Measurements from ENCODE around the gene CHD2. TPM values are rescaled to one million over a fixed set of nuclear protein-coding genes. Genes with fewer than 3 reads are reported as not detected.
"Not testable (repeated sequence)": the region's sequence is repeated elsewhere in the genome, so short reads cannot be mapped to it uniquely, and the experiment has no call there.

The CHD2 gene
- total RNA-seq, 2 donors from 2014 or later: 76.3 to 137 TPM

DNA sequence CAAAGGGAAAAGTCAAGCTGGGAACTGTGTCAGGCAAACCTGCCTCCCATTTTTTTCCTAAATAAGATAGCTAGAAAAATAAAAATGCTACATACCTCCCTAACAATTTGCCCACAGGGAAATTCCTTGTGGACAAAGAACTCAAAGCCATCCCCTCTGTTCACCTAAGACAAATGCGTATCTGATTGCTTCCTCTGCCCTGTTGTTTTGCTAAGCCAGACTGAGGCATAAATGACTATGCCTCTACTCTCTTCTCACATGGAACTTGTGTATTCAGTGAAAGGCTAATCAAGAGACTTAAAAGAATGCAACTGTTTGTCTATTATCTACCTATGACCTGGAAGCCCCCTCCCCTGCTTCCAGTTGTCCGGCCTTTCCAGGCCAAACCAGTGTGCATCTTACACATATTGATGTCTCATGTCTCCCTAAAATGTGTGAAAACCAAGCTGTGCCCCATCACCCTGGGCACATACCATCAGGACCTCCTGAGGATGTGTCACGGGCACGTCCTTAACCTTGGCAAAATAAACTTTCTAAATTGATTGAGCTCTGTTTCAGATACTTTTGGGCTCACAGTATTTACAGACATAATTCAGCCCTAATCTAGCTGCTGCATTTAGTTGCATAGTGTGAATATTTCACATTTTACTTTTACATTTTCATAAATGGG is 15.8 kb downstream of the CHD2 start:
- Histone ChIP-seq H3K27me3 (replicated peaks; ENCODE audit: insufficient read depth) (no peaks in the 10 kb centered on the region), H3K4me3 (no peak overlapping the region), H3K4me1 (replicated peaks) (peaks cover 26% of the 10 kb centered on the region), H3K27ac (peak overlapping the region; percentile 88 to 91), H3K36me3 (no peaks in the 10 kb centered on the region), H3K9me3 (no peaks in the 10 kb centered on the region)
- TF ChIP-seq, protein P1, sequence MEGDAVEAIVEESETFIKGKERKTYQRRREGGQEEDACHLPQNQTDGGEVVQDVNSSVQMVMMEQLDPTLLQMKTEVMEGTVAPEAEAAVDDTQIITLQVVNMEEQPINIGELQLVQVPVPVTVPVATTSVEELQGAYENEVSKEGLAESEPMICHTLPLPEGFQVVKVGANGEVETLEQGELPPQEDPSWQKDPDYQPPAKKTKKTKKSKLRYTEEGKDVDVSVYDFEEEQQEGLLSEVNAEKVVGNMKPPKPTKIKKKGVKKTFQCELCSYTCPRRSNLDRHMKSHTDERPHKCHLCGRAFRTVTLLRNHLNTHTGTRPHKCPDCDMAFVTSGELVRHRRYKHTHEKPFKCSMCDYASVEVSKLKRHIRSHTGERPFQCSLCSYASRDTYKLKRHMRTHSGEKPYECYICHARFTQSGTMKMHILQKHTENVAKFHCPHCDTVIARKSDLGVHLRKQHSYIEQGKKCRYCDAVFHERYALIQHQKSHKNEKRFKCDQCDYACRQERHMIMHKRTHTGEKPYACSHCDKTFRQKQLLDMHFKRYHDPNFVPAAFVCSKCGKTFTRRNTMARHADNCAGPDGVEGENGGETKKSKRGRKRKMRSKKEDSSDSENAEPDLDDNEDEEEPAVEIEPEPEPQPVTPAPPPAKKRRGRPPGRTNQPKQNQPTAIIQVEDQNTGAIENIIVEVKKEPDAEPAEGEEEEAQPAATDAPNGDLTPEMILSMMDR (IDR thresholded peaks at IDR 0.05): no peak
- TF ChIP-seq POLR2AphosphoS5 (IDR thresholded peaks at IDR 0.05) (no peak), POLR2A (IDR thresholded peaks at IDR 0.05) (no peak)
- 76% methylated on average over 4 of the region's 4 CpGs for WGBS
- intact Hi-C loops (cut with DNase I): loop anchor here (5.0 kb wide), 1 partner anchor 34 kb away; no protein-coding TSS in a partner anchor
- no peak for DNase-seq (ENCODE audit: low spot score)

DNA sequence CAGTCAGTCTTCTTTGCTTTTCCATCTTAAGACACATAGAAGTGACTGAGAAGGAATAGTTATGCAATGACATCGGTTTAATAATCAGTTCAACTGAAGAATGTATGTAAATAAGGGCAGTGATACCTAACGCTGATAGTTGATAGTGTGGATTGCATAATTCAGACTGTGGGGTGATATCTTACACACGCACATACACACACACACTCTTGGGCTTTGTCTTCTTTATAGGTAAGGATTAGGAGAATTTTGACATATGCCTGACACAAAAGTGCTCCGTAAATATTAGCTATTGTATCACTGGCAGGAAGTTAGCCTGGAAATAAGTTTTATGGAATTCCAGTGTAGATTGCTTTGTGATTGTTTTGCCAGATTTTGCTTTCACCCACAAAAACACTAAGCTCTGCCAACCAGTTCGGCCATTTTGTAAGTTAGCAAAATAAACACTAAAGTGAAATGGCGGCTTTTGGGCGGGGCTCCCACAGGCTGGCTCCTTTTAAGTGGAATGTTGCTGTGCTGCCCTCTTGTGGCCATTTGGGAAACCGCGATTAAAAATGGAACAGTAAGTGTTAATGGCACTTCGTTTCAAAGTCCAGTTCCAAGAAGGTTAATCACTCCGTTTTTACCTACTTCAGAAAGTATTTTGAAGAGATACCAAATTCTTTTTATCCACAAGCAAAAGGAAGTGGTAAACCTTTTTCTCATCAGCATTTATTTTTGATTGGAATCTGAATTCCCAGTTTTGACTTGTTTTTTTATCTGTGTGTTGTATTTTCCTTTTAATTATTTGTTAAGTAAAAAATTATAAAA is 17.7 kb downstream of the CHD2 start:
- Histone ChIP-seq H3K27ac (peak overlapping the region; percentile 88 to 91), H3K27me3 (replicated peaks; ENCODE audit: insufficient read depth) (no peaks in the 10 kb centered on the region), H3K4me3 (no peak overlapping the region), H3K4me1 (replicated peaks) (peaks cover 29% of the 10 kb centered on the region), H3K36me3 (no peaks in the 10 kb centered on the region), H3K9me3 (no peaks in the 10 kb centered on the region)
- intact Hi-C loops (cut with DNase I): loop anchor here (1.0 to 5.0 kb wide), 2 partner anchors 36 to 109 kb away; no protein-coding TSS in a partner anchor
- DNase-seq (ENCODE audit: low spot score): peak; percentile 98
- TF ChIP-seq, protein P1 (IDR thresholded peaks at IDR 0.05): peak; percentile 94 to 100 (median 98)
- TF ChIP-seq POLR2A (IDR thresholded peaks at IDR 0.05): no peak
- peak; percentile 98 for TF ChIP-seq POLR2AphosphoS5 (IDR thresholded peaks at IDR 0.05)
- 10% methylated on average over 11 of the region's 11 CpGs for WGBS

GRCh38 chr15:92918881-92919280 is 18.8 kb downstream of the CHD2 start:
- H3K4me1 ChIP-seq (replicated peaks): peaks cover 26% of the 10 kb centered on the region
- not testable (repeated sequence) for H3K27me3 ChIP-seq (replicated peaks; ENCODE audit: insufficient read depth); DNase-seq (ENCODE audit: low spot score); H3K9me3 ChIP-seq; H3K36me3 ChIP-seq; H3K4me3 ChIP-seq
- peak overlapping the region; percentile 88 to 91 for H3K27ac ChIP-seq
- intact Hi-C loops (cut with DNase I): loop anchor here (1.0 to 5.0 kb wide), 2 partner anchors 37 to 110 kb away; no protein-coding TSS in a partner anchor
- WGBS: 61% methylated on average over 9 of the region's 9 CpGs

GRCh38 chr15:92920595-92921161 is 20.6 kb downstream of the CHD2 start:
- TF ChIP-seq POLR2A (IDR thresholded peaks at IDR 0.05): no peak
- TF ChIP-seq, protein P1 (IDR thresholded peaks at IDR 0.05): no peak
- no peak for TF ChIP-seq POLR2AphosphoS5 (IDR thresholded peaks at IDR 0.05)
- no peak overlapping the region for H3K4me3 ChIP-seq
- peak overlapping the region; percentile 88 to 91 for H3K27ac ChIP-seq
- DNase-seq (ENCODE audit: low spot score): peak; percentile 53
- peaks cover 18% of the 10 kb centered on the region for H3K4me1 ChIP-seq (replicated peaks)
- WGBS: 22% methylated on average over 5 of the region's 5 CpGs
- intact Hi-C loops (cut with DNase I): no loop called here
- no peaks in the 10 kb centered on the region for H3K27me3 ChIP-seq (replicated peaks; ENCODE audit: insufficient read depth)
- no peaks in the 10 kb centered on the region for H3K36me3 ChIP-seq
- no peaks in the 10 kb centered on the region for H3K9me3 ChIP-seq
